HFFc6 (cell line): ENCODE measurements around the gene CCDC71. TPM values are rescaled to one million over a fixed set of nuclear protein-coding genes. Genes with fewer than 3 reads are reported as not detected.

Source experiments
- DNase-seq: peaks from one replicate; pipeline ENCODE4 v3.0.0-alpha.2; 2018
- H3K27ac Mint-ChIP-seq: 2 replicates; pipeline ENCODE4 v1.8.0; 2020; ENCODE audit warnings: mild to moderate bottlenecking, mixed read lengths
- H3K27me3 Mint-ChIP-seq: 2 replicates; pipeline ENCODE4 v1.8.0; 2021; ENCODE audit warnings: mild to moderate bottlenecking, moderate library complexity, mixed read lengths; ENCODE audit not compliant: insufficient read depth
- H3K36me3 Mint-ChIP-seq: 2 replicates; pipeline ENCODE4 v1.8.0; 2021; ENCODE audit warnings: low read depth, mixed read lengths
- H3K4me1 Mint-ChIP-seq: 2 replicates; pipeline ENCODE4 v1.8.0; 2020; ENCODE audit warnings: low read depth, mixed read lengths
- H3K4me3 Mint-ChIP-seq: 2 replicates; pipeline ENCODE4 v1.8.0; 2020; ENCODE audit warnings: mild to moderate bottlenecking, moderate library complexity, mixed read lengths
- H3K9me3 Mint-ChIP-seq: 2 replicates; pipeline ENCODE4 v1.8.0; 2020; ENCODE audit warnings: mild to moderate bottlenecking, mixed read lengths
- CTCF ChIP-seq: fragments of 200-600 bp; sonication (generic); IDR thresholded peaks from 2 replicates; pipeline ENCODE4 v1.5.0; 2021; ENCODE audit warnings: antibody characterized with exemption, mild to moderate bottlenecking
- total RNA-seq, 6 experiments: library from RNA; stranded (reverse); fragmentation: NEBNext Ultra II Directional; extraction: Animal tissue kit (Norgen Biotek cat#: 25700); gene quantifications; 2 replicates in 1 of 6; 3 replicates in 5 of 6; pipeline ENCODE4 v1.2.3, GENCODE V29; 2021

Gene CCDC71
- total RNA-seq, 6 experiments from 2014 or later: 20.0 to 23.7 (median 21.9) TPM

- Mint-ChIP-seq H3K4me3 (peak overlapping the region; percentile 90), H3K9me3 (no peaks in the 10 kb centered on the region), H3K27ac (peak overlapping the region; percentile 96), H3K36me3 (peaks cover 24% of the 10 kb centered on the region), H3K27me3 (peaks cover 4% of the 10 kb centered on the region; the same call in 1 of the 2 replicates), H3K4me1 (peaks cover 26% of the 10 kb centered on the region)
- DNase-seq: peak; percentile 81
- no peak for TF ChIP-seq CTCF
These were observed 32.7 kb downstream of the CCDC71 start for GRCh38 chr3:49133226-49133951.

GRCh38 chr3:49132437-49133225 is 33.5 kb downstream of the CCDC71 start, which contains the start of gene LAMB2:
Gene LAMB2 (minus strand): TSS chr3:49133050. CDS start chr3:49132867, 183 bp downstream.
- TF ChIP-seq CTCF: peak; percentile 35; the same call in 1 of the 2 replicates
- H3K27me3 Mint-ChIP-seq: peaks cover 4% of the 10 kb centered on the region; the same call in 1 of the 2 replicates
- peak within 1 kb of the TSS; percentile 90 for H3K4me3 Mint-ChIP-seq
- DNase-seq: peak; percentile 84
- H3K9me3 Mint-ChIP-seq: no peaks in the 10 kb centered on the region
- H3K36me3 Mint-ChIP-seq: peaks cover 24% of the 10 kb centered on the region
- H3K27ac Mint-ChIP-seq: peak within 1 kb of the TSS; percentile 96
- peaks cover 26% of the 10 kb centered on the region for H3K4me1 Mint-ChIP-seq

GRCh38 chr3:49132073-49132436 is 34.1 kb downstream of the CCDC71 start:
- peaks cover 26% of the 10 kb centered on the region for H3K4me1 Mint-ChIP-seq
- H3K27me3 Mint-ChIP-seq: peaks cover 4% of the 10 kb centered on the region; the same call in 1 of the 2 replicates
- H3K36me3 Mint-ChIP-seq: peaks cover 24% of the 10 kb centered on the region
- H3K27ac Mint-ChIP-seq: peak overlapping the region; percentile 96
- TF ChIP-seq CTCF: no peak; the same call in 1 of the 2 replicates
- DNase-seq: no peak
- H3K4me3 Mint-ChIP-seq: peak overlapping the region; percentile 90
- H3K9me3 Mint-ChIP-seq: no peaks in the 10 kb centered on the region

GRCh38 chr3:49131576-49131975 is 34.6 kb downstream of the CCDC71 start:
- Mint-ChIP-seq H3K4me1 (peaks cover 26% of the 10 kb centered on the region), H3K4me3 (peak overlapping the region; percentile 90), H3K27ac (peak overlapping the region; percentile 96), H3K36me3 (peaks cover 24% of the 10 kb centered on the region), H3K27me3 (peaks cover 4% of the 10 kb centered on the region; the same call in 1 of the 2 replicates), H3K9me3 (no peaks in the 10 kb centered on the region)
- no peak for DNase-seq
- no peak for TF ChIP-seq CTCF

DNA sequence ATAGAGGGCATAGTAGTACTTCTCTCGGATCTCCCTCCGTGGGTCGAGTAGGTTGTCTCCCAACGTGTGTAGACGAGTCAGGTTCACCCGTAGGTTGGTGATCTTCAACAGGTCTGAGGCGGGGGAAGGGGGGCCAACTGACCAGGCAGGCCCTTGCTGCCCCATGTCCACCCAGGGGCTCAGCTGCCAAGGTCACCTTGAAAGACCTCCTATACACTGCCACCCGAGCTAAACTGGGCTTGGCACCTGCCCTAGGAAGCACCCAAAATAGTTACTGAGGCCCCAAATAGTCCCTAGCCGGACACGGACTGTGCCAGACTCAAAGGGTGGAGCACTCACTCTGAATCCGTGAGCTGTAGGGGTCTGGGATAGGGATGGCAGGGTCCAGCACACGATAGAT is 35.1 kb downstream of the CCDC71 start:
- no peak for TF ChIP-seq CTCF
- DNase-seq: no peak
- Mint-ChIP-seq H3K4me3 (peak overlapping the region; percentile 90; the same call in 1 of the 2 replicates), H3K36me3 (peaks cover 24% of the 10 kb centered on the region), H3K27ac (no peak overlapping the region), H3K9me3 (no peaks in the 10 kb centered on the region), H3K27me3 (peaks cover 4% of the 10 kb centered on the region; the same call in 1 of the 2 replicates), H3K4me1 (peaks cover 26% of the 10 kb centered on the region)
